DMS114 treated with DMSO at 0.1 percent for 48 hours (cell line): ENCODE results near the gene RSAD2.
"Not testable (repeated sequence)": the region's sequence is repeated elsewhere in the genome, so short reads cannot be mapped to it uniquely, and the experiment has no call there.

Experiments
- DNase-seq: peaks from one replicate; lab custom pipeline; 2025; ENCODE audit not compliant: unreplicated experiment; lab: John Stamatoyannopoulos, UW

Gene RSAD2

DNA sequence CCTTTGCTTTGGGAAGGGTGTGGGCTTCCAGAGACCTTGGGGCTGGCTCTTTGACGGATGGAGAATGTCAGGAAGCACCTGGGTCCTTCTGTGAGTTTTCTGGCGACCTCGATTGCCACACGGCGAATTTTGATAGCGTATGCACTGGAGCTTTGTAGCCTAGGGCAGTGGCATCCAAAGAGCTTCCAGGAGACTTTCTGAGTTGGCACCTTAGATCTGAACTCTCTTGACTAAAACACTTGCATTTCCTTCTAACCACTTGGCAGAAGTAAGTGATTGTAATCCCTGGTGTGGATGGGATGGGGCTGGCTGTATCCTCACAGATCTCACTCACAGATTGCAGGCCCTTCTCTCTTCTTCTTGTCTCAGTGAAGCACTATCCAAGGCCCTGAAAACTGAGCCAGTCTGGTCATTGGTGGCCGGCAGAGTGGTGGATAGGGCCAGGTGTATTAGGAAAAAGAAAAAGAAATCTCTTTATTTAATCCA is 47.4 kb downstream of the RSAD2 start:
- no peak for DNase-seq

DNA sequence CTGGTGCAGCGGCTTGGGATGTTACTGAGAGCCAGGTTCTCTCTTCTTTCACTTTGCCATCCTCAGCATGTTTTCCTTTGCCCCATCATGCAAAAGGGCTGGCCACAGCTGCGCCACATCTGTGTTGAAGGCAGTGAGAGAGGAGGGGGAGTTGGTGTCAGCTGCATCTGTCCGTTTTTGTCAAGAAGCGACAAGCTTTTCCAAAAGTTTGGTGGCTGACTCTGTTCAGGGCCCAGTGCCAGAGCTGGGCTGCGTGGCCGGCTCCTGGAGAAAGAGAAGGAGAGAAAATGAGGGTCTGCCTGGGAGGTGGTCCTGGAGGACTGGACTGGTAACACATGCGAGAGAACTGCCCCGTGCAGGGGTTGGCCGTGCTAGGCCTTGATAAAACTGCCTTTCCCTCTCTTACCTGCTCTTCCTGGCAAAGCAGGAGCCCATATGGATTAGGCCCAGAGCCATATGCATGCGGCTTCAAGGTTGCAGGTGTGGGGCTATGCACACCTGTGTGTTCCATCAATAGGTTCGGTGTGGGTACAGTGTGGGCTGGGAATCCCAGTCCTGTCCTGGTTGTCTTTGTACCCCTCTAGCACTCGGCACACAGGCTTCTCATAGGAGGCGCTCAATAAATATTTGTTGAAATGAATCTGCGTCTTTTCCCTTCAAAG is 48.6 kb downstream of the RSAD2 start:
- no peak for DNase-seq

DNA sequence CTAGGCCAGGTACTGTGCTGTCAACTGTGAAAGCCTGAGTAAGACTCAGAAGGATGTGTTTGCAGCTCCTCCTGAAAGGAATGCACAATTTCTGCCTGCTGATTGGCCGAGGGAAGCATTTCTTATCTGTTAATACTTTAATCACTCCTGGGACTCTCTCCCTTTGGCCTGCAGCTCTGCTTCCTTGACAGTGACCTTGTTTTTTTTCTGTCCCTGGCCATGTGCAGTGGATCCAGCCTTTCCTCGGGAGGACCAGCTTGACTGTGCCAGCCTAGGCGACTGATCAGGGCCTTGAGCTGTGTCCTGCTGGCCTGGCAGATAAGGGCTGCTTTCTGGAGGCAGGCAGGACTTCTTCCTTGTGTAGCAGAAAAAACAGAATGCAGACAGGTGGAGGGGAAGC is 49.6 kb downstream of the RSAD2 start:
- DNase-seq, result no peak

DNA sequence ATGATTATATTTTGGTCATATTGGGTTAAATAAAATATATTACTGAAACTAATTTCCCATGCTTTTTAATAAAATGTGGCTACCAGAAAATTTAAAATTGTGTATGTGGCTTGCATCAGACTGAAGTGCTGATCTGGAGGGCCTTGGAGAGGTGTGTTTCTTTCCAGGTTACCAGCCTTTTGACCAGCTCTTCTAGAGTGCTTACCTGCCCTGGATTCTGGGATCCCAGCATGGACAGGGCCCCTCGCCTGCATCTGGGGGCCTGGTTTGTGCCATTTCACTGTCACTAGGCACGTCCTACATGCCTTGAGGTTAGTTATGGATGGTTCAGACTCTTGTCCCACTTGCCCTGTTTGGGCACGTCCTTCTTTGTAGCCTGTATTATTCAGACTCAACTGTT is 50.2 kb downstream of the RSAD2 start:
- DNase-seq, result no peak

DNA sequence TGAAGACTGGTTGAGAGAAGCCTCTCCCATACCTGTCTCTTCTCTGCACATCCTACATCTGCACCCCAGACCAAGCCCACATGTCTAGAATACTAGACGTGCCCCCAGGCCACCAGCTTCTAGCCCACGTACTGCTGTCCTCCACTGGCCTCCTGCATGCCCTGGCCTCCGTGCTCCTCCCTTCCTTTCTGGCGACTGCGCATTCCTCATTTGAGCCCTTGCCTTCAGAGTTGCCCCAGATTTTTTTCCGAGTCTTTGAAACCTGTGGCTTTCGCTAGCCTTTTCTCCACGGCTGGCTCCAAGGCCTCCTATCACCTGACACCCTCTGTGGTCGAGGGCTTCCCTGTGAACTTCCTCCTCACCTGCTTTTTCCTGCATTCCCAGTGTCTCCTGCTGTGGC is 50.9 kb downstream of the RSAD2 start:
- DNase-seq, result no peak

DNA sequence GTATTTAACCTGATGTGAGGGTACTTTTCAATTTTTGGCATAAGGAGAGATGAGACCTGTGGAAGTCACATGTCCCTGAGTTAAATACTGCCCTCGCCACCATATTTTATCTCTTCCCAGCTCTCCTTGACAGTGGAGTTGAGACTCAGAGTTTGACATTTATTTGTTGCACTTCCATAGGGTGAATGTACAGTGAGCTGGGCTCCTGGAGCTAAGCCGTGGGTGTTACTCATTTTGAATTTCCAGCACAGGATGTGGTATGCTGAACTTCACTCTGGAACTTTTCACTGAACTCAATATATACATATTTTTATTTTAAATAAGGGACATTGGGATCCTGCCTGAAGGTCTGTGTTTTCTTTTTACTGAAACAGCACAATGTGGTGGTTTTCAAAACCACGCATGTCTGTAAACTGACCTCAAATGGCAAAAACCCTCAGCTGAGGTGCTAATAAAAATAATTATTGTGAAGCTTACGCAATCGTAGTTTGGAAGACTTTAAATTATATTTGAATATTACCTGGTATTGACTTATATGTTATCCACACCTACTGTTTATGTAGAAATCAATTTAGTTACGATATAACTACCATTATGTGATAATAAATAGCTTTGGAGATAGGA is 51.7 kb downstream of the RSAD2 start:
- no peak for DNase-seq

DNA sequence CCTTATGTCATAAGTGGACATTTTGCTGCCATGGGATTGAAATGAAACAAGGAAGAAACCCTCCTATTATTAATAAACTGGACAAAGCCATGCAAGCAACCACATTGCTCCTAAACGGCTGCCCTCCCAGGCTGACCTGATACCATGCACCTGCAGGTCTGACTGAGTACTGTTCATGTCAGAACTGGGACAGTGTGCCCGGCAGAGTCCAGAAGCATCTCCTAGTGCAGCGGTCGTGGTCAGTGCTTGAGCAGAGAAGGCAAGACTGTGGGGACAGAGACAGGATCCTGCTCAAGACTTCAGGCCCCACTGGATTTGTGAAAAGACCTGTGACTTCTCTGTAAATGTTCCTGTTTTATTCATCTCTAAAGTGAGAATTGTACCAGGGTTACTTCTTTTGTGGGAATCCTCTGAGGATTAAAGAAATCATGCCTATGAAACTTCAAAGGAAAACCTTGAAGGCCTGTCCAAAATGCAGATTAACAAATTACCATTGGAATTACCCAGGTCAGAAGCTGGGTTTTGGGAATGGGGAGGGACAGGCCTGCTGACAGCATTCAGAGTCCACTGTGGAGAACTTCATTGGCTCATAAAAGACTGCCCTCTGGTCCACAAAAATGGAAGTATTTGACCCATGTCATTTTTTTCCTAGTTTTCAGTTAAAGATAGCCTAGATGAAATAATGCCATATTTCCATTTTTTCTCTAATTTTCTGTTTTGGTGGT is 53.5 kb downstream of the RSAD2 start:
- DNase-seq, result no peak

DNA sequence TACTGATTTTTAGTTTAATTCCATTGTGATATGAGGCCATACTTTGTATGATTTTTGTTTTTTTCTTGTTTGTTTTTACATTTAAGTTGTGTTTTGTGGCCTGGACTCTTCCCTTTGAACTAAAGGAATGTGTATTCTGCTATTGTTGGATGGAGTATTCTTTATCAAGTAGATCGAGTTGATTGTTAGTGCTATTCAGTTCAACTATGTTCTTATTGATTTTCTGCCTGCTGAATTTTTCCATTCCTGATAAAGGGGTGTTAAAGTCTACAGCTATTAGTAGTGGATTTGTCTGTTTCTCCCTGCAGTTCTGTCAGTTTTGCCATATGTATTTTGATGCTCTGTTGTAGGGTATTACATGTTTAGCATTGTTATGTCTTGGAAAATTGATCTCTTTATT is 54.2 kb downstream of the RSAD2 start:
- no peak for DNase-seq

DNA sequence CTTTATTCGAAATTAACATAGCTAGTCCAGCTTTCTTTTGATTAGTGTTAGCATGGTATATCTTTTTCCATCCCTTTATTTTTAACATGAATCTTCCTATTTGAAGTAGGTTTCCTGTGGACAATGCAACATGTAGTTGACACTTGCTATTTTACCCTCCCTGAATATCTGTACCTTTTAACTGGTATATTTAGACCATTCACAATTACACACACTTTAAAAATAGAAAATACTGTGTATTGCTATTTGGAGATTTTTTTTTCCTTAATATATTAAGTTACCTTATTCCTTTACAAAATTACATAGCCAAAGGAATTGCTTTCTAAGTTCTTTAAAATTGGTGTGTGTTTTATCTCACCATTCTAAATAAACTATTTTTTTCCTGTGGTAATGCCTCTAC is 54.6 kb downstream of the RSAD2 start:
- no peak for DNase-seq

DNA sequence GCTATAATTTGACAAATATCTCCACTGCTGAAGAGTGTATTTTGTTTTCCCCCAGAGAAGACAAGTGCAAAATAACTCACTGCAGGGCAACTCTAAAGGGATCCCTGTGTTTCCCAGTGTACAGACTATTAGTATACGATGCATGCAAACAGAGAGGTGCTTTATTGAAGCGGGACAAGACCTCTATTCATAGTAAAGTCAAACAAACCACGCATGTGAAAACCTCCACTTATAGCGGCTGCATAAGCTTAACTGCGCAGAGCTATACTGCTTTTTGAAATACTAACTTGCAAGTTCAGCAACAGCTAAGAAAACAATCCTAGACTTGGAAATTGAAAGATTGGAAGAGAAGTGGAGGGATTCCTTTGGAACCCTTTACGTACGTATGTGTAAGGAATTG is 55.3 kb downstream of the RSAD2 start:
- DNase-seq, result no peak

DNA sequence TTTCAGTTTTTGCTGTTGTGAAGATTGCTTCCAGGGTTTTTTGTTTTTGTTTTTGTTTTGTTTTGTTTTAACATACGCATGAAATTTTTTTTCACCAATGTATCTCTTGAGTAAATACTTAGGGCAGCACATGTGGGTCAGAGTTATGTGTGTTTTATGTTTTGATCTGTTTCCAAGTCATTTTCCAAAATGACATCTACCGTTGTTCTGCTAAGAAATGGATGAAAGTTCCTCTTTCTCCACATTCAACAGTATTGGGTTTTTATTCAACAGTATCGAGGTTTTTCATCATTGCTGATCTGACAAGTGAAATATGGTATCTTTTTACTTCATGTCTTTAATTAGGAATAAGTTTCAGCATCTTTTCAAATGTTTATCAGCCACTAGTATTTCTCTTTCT is 56.3 kb downstream of the RSAD2 start:
- DNase-seq, result no peak

DNA sequence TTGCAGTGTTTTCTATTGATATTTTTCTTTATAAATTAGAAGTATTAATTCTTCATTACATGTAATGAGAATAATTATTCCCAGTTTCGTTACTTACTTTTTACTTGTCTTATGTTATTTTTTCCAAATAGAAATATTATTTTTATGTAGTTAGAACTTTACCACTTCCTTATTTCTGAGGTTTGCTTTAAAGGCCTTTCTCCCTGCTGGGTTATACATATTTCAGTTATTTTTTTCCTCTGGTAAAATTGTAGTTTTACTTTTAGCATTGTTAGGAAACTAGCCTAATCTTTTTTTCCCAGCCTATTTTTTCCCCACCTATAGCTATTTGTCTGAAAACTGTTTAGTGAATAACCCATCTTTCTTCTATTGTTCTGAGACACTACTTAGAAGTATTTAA is 56.8 kb downstream of the RSAD2 start:
- DNase-seq, result no peak

DNA sequence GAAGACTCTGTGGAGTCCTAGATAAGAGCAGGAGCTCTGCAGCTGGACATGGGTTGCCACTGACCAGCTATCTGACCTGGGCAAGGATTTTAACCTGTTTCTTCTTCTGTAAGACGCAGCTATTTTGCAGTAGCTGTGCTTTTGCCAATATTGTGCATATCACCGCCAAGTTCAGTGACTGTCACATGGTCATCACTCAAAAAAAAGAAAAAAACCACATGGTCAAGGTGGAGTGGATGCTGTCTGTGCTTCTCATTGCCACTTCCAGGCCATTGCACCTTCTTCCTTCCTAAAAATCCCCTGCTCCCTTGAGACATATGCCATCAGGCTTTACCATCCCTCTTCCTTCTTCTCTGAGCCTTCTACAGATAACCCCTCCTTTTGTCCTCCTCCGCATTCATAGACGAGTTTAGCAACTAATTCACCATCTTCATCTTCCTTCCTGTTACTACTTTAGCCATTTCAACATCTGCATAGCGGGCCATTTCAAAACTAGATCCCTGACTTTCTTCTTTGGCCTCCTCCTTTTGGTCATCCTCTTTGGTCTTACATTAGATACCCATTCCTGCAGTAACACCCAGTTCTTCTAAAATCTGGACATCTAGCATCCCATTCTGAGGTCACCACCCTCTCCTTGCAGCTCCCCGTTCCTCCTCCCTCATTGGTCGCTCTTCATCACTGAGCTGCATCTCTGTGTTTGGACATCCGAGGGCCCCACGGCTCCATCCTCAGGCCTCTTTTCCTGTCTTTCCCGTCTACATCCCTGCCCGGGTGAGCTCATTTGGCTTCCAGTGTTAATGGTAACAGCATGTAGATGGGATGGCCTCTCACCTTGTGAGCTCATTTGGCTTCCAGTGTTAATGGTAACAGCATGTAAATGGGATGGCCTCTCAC is 57.4 kb downstream of the RSAD2 start:
- DNase-seq, result no peak

DNA sequence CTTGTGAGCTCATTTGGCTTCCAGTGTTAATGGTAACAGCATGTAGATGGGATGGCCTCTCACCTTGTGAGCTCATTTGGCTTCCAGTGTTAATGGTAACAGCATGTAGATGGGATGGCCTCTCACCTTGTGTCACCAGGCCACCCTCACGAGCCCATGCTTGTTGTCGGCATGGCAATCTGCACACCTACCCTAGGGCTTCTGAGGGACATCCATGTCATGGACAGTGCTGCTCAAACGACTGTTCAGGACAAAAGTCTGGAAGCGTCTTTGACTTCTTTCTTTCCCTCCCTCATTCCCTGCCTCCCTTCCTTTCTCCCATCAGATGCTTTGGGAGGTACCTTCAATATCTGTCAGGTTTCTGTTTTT is 58.1 kb downstream of the RSAD2 start:
- not testable (repeated sequence) for DNase-seq

DNA sequence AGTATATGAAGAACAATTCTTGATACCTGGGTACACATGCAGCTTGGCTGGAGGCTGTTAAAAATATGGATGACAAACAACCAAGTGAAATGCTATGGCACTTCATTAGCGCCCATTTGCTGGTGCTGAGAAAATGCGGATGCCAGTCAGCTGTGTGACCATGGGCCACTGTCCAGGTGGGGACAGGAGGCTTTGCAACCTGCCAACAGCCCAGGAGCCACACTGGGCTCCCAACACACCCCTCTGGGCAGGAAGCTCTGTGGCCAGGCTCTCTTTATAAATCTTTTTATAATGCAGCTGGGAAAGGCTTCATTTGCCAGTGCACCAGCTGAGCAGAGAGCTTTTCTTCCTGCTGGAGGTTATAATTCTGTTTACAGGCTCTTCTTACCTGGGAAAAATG is 59.6 kb downstream of the RSAD2 start:
- no peak for DNase-seq

DNA sequence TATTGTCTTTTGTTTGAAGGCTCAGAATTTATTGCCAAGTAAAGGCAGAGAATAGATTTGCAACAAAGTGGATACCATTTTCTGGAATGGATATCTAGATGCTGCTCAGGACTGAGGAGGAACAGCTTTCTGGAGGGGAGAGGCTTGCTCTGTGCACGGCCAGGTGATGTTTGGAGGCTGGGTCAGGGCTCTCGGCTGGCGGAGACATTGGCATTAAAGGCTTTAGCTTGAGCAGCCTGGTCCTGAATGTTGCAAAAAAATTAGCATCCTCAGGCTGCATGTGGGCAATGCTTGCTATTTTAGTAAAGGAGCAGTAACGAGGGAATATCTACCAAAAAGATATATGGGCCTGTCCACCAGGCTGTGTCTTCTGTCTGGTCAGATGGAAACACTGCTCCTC is 60.0 kb downstream of the RSAD2 start:
- no peak for DNase-seq

DNA sequence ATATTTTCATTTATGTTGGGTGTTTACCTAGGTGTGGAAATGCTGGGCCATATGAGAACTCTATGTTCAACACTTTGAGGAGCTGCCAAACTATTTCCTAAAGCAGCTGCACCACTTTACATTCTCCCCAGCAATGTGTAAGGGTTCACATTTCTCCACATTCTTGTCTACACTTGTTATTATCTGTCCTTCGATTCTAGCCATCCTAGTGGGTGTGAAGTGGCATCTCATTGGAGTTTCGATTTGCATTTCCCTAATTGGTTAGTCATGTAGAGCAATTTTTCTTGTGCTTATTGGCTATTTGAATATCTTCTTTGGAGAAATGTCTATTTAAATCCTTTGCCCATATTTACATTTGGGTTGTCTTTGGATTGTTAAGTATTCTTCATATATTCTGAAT is 61.5 kb downstream of the RSAD2 start:
- DNase-seq, result no peak

DNA sequence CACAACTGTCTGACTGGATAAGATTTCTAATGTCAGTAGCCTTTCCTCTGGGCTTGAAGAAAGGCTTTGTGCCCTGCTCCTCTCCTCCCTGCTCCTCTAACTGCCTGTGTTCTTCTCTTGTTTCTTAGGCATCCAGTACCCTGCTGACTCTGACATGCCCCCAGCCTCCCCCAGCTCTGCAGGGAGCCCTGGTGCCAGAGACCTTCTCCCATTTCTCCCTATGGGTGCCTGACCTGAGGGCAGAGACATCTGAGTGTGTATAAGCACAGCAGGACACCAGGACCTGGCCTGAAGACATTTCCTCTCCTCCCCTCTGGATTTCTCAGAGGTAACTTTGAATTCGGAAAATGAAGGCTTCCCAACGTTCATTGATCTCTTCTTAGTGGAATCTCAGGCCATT is 63.2 kb downstream of the RSAD2 start:
- no peak for DNase-seq

DNA sequence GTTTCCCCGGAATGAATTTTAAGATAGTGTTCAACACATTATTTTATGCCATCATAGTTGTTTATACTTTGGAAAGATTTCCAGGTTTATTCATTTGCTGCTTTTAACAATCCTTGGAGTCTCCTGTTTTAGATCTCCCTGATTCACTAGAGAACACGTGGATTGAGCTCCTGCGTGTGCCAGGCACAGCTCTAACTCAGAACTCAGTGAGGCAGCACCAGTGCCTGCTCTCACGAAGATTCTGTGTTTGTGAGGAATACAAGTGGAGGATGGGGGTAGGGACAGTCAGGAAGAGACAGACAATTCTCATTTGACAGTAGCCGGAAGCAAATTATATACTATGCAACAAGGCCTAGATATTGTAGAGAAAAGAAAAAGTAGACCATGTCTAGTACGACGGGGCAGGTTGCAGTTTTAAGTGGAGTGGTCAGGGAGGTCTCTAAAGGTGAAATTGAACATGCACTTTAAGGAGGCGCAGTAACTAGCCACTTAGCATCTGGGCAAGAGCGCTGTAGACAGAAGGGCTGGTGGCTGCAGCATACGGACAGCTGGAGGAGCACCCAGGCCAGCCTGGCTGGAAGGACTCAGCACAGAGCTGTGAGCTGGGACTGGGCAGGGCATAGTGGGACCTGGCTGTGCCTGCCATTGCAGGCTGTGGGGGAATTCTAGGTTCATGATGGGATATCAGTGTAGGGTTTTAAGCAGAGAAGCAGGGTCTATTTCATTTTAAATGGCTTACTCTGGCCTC is 63.9 kb downstream of the RSAD2 start:
- DNase-seq, result no peak

DNA sequence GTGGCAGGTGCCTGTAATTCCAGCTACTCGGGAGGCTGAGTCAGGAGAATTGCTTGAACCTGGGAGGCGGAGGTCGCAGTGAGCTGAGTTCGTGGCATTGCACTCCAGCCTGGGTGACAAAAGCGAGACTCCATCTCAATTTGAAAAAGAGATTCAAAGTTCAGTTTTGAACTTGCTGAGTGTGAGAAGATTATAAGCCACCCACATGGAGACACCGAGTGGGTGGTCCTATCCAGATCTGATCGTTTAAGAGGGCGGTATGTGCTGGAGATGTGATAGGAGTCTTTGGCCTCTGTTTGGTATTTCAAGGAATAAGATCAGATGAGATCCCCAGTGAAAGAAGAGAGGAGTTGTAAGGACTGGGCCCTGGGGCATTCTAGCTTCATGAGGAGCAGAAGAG is 65.3 kb downstream of the RSAD2 start:
- DNase-seq, result no peak

DNA sequence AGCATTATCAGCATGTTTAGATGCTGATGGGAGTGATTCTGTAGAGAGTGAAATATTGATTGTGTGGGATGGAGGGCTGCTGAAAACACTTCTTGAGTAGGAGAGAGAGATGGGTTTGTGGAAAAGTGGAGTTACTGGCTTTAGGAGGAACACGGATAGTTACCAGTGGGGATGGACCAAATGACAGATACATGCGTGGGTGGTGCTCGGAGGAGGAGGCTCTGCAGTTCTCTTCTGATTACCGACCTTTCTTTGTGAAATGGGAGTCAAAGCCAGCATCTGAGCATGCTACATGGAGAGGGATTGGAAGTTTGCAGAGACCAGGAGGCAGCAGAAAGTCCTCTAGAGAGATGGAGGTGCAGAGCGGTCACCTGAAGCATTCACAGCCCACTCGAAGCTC is 65.9 kb downstream of the RSAD2 start:
- no peak for DNase-seq
